Measurements from ENCODE around the gene TP63. TPM values are rescaled to one million over a fixed set of nuclear protein-coding genes. Genes with fewer than 3 reads are reported as not detected.

Gene TP63
- total RNA-seq, 4 donors from 2014 or later = 0.27 TPM; not detected in 3

DNA sequence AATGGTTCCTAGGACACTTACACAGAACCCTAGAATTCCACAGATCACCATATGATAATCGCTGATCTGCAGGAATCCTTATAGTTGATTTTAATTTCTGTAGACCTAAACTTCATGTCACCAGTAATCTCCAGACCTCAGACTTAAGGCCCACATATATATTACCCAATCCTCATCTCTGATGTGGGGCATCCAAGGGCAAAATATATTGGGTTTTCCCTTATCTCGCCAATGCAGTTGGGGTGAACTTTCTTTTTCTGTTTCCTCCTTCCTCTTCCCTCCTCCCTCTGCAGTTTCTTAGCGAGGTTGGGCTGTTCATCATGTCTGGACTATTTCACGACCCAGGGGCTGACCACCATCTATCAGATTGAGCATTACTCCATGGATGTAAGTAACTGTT lies 259.3 kb downstream of the TP63 start:
- no peak overlapping the region for H3K4me3 ChIP-seq
- no peaks in the 10 kb centered on the region for H3K9me3 ChIP-seq
- DNase-seq = no peak
- no peaks in the 10 kb centered on the region for H3K27me3 ChIP-seq
- H3K36me3 ChIP-seq = no peaks in the 10 kb centered on the region
- no peak overlapping the region for H3K27ac ChIP-seq
- TF ChIP-seq, protein P1, sequence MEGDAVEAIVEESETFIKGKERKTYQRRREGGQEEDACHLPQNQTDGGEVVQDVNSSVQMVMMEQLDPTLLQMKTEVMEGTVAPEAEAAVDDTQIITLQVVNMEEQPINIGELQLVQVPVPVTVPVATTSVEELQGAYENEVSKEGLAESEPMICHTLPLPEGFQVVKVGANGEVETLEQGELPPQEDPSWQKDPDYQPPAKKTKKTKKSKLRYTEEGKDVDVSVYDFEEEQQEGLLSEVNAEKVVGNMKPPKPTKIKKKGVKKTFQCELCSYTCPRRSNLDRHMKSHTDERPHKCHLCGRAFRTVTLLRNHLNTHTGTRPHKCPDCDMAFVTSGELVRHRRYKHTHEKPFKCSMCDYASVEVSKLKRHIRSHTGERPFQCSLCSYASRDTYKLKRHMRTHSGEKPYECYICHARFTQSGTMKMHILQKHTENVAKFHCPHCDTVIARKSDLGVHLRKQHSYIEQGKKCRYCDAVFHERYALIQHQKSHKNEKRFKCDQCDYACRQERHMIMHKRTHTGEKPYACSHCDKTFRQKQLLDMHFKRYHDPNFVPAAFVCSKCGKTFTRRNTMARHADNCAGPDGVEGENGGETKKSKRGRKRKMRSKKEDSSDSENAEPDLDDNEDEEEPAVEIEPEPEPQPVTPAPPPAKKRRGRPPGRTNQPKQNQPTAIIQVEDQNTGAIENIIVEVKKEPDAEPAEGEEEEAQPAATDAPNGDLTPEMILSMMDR (IDR thresholded peaks at IDR 0.05) = no peak
- no peaks in the 10 kb centered on the region for H3K4me1 ChIP-seq

DNA sequence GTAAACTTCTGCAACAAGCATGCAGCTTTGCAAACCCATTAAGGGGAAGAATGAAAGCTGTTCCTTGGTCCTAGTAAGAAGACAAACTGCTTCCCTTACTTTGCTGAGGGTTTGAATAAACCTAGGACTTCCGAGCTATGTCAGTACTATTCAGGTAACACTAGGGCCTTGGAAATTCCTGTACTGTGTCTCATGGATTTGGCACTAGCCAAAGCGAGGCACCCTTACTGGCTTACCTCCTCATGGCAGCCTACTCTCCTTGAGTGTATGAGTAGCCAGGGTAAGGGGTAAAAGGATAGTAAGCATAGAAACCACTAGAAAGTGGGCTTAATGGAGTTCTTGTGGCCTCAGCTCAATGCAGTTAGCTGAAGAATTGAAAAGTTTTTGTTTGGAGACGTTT lies 265.3 kb downstream of the TP63 start:
- H3K27ac ChIP-seq = no peak overlapping the region
- no peak overlapping the region for H3K4me3 ChIP-seq
- no peaks in the 10 kb centered on the region for H3K4me1 ChIP-seq
- TF ChIP-seq, protein P1 (IDR thresholded peaks at IDR 0.05) = no peak
- no peak for TF ChIP-seq POLR2A (IDR thresholded peaks at IDR 0.05)
- H3K9me3 ChIP-seq = no peaks in the 10 kb centered on the region
- DNase-seq = no peak
- no peaks in the 10 kb centered on the region for H3K36me3 ChIP-seq
- H3K27me3 ChIP-seq = no peaks in the 10 kb centered on the region

DNA sequence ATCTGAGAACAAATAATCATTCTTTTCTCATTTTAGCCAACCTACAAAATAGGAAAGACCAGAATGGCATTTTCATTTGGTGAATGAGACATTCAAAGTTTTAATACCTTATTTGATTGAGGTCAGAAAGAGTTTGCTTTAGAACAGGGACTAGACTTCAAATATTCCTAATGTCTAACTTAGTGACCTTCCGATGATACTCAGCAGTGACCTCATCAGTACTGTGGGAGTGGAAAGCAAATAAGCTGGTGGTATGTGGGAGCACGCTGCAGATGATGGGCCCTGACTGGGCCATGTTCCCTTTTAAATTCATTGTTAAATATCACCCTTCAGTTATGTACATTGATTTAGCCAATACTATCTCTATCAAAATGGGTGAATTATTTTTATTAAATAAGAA lies 266.2 kb downstream of the TP63 start:
- Histone ChIP-seq H3K27me3 (no peaks in the 10 kb centered on the region), H3K9me3 (no peaks in the 10 kb centered on the region), H3K4me1 (no peaks in the 10 kb centered on the region), H3K27ac (no peak overlapping the region), H3K36me3 (no peaks in the 10 kb centered on the region), H3K4me3 (no peak overlapping the region)
- DNase-seq = no peak
- TF ChIP-seq, protein P1 (IDR thresholded peaks at IDR 0.05) = no peak
- no peak for TF ChIP-seq POLR2A (IDR thresholded peaks at IDR 0.05)

DNA sequence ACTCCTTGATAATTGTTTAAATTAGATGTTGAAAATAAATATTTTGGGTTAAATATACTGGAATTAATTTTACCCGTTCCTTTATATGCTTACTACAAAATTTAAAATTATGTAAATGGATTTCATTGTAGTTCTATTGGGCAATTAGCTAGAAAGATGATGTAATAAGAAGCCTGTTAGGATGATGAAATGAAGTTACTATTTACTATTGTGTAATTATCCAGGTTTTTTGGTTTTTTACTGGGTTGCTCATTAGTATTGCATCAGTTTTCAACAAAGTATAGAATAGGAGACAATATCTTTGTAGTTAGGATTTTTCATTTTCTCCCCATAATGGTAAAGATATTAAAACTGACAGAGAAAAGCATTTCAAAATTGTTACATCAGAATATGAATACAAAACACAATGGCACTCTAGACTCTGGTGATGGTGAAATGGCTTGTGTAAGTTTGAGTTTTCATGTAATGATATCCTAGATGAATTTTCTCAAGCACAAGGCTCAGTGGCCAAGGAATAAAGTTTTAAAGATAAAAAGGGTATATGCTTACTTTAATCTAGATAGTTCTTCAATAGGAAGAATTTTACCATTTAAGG lies 267.5 kb downstream of the TP63 start:
- Histone ChIP-seq H3K4me1 (no peaks in the 10 kb centered on the region), H3K27me3 (no peaks in the 10 kb centered on the region), H3K27ac (no peak overlapping the region), H3K4me3 (no peak overlapping the region), H3K36me3 (no peaks in the 10 kb centered on the region), H3K9me3 (no peaks in the 10 kb centered on the region)
- DNase-seq = no peak
- TF ChIP-seq POLR2A (IDR thresholded peaks at IDR 0.05) = no peak
- TF ChIP-seq, protein P1 (IDR thresholded peaks at IDR 0.05) = no peak

DNA sequence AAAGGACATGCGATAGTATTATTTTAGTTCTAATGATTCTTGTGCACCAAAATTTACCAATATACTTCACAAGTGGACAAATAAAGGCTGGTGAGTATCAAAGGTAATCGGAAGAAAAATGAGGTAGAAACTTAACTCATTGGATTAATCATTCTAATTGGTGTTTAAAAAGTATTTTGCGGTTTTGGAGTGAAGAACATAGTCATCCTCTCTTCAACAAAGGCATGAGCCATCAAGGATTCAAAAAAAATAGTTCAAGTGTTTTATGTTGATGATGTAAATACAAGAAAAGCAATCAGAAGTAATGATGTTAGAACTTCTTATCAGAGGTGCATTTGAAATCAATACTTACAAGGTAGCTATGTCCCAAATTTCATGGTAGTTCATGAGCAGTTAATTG lies 268.0 kb downstream of the TP63 start:
- H3K27me3 ChIP-seq = no peaks in the 10 kb centered on the region
- no peaks in the 10 kb centered on the region for H3K9me3 ChIP-seq
- TF ChIP-seq, protein P1 (IDR thresholded peaks at IDR 0.05) = no peak
- H3K36me3 ChIP-seq = no peaks in the 10 kb centered on the region
- H3K4me3 ChIP-seq = no peak overlapping the region
- no peak for DNase-seq
- no peak overlapping the region for H3K27ac ChIP-seq
- no peaks in the 10 kb centered on the region for H3K4me1 ChIP-seq

DNA sequence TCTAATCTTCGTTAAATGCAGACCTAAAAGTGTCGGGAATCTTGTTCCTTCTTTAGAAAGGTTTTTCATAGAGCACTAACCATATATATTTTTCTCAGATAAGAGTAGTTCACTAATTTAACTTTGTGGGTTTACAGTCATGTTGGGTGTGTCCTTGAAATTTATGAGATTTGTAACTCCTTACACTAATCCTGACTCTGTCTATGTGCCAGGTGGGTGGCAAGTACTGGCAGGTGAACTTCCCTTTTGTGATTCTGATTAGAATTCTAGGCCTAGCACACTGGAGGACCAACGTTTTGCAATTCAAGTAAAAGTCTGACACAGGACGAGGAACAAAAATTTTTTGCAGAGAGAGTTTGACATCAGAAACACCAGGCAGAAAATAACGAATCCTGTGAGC lies 269.4 kb downstream of the TP63 start:
- no peak for DNase-seq
- Histone ChIP-seq H3K36me3 (no peaks in the 10 kb centered on the region), H3K9me3 (no peaks in the 10 kb centered on the region), H3K4me3 (no peak overlapping the region), H3K4me1 (no peaks in the 10 kb centered on the region), H3K27me3 (no peaks in the 10 kb centered on the region), H3K27ac (no peak overlapping the region)
- TF ChIP-seq, protein P1 (IDR thresholded peaks at IDR 0.05) = no peak
- no peak for TF ChIP-seq POLR2A (IDR thresholded peaks at IDR 0.05)

All from Peyer's patch (tissue), 4 donors.